Measurements from ENCODE around the gene TNK2. TPM values are rescaled to one million over a fixed set of nuclear protein-coding genes. Genes with fewer than 3 reads are reported as not detected.
"Not testable (repeated sequence)": the region's sequence is repeated elsewhere in the genome, so short reads cannot be mapped to it uniquely, and the experiment has no call there.

Gene TNK2
- total RNA-seq, 2 donors from 2014 or later, result 18.3 to 33.9 TPM

- ATAC-seq (no peak), DNase-seq (no peak)
- intact Hi-C loops (cut with DNase I, micrococcal nuclease), result no loop called here
Measured at GRCh38 chr3:195844671-195845218, 63.6 kb downstream of the TNK2 start.

- ATAC-seq (no peak), DNase-seq (no peak)
- intact Hi-C loops (cut with DNase I, micrococcal nuclease), result no loop called here
Measured at GRCh38 chr3:195839260-195840010, 68.9 kb downstream of the TNK2 start.

- ATAC-seq, result no peak
- intact Hi-C loops (cut with DNase I, micrococcal nuclease), result no loop called here
- DNase-seq, result no peak
Measured at GRCh38 chr3:195838714-195839113, 69.6 kb downstream of the TNK2 start.

- ATAC-seq, result no peak
- intact Hi-C loops (cut with DNase I, micrococcal nuclease), result no loop called here
- no peak for DNase-seq
Measured at GRCh38 chr3:195836476-195837135, 71.7 kb downstream of the TNK2 start.

GRCh38 chr3:195835791-195836190, 72.6 kb downstream of the TNK2 start:
- intact Hi-C loops (cut with DNase I, micrococcal nuclease), result no loop called here
- no peak for DNase-seq
- peak; percentile 17 for ATAC-seq

GRCh38 chr3:195834675-195835583, 73.4 kb downstream of the TNK2 start:
- ATAC-seq (peak; percentile 78), DNase-seq (peak in 1 of 2 donors; percentile 83)
- intact Hi-C loops (cut with DNase I, micrococcal nuclease), result no loop called here

GRCh38 chr3:195829897-195830254, 78.5 kb downstream of the TNK2 start:
- ATAC-seq (peak; percentile 25), DNase-seq (peak in 1 of 2 donors; percentile 47)
- intact Hi-C loops (cut with DNase I, micrococcal nuclease), result no loop called here

- intact Hi-C loops (cut with DNase I, micrococcal nuclease), result no loop called here
- no peak for DNase-seq
- peak; percentile 44 for ATAC-seq
Measured at GRCh38 chr3:195828762-195829161, 79.6 kb downstream of the TNK2 start.

GRCh38 chr3:195825857-195826804, 82.2 kb downstream of the TNK2 start:
- ATAC-seq (no peak), DNase-seq (no peak)
- intact Hi-C loops (cut with DNase I, micrococcal nuclease), result no loop called here

- ATAC-seq (no peak), DNase-seq (no peak)
- intact Hi-C loops (cut with DNase I, micrococcal nuclease), result no loop called here
Measured at GRCh38 chr3:195825191-195825588, 83.2 kb downstream of the TNK2 start.

- DNase-seq; intact Hi-C loops (cut with DNase I, micrococcal nuclease): not testable (repeated sequence)
Measured at GRCh38 chr3:195824425-195825190, 83.7 kb downstream of the TNK2 start.

GRCh38 chr3:195823999-195824398, 84.4 kb downstream of the TNK2 start:
- peak in 1 of 2 donors; percentile 43 for DNase-seq
- peak; percentile 35 for ATAC-seq
- intact Hi-C loops (cut with DNase I, micrococcal nuclease), result no loop called here

More at GRCh38 chr3:195824425-195825190, 83.7 kb downstream of the TNK2 start:
- not testable (repeated sequence) for ATAC-seq

- intact Hi-C loops (cut with DNase I, micrococcal nuclease), result no loop called here
- ATAC-seq (peak; percentile 73), DNase-seq (peak in 1 of 2 donors; percentile 63)
Measured at GRCh38 chr3:195823280-195823679, 85.1 kb downstream of the TNK2 start.

GRCh38 chr3:195822131-195822696, 86.1 kb downstream of the TNK2 start:
- ATAC-seq (no peak), DNase-seq (no peak)
- intact Hi-C loops (cut with DNase I, micrococcal nuclease), result no loop called here

GRCh38 chr3:195821403-195822130, 86.8 kb downstream of the TNK2 start:
- ATAC-seq, result peak; percentile 57
- intact Hi-C loops (cut with DNase I, micrococcal nuclease), result no loop called here
- peak in 1 of 2 donors; percentile 58 for DNase-seq

GRCh38 chr3:195820901-195821300, 87.5 kb downstream of the TNK2 start:
- ATAC-seq (no peak), DNase-seq (no peak)
- intact Hi-C loops (cut with DNase I, micrococcal nuclease), result no loop called here

Measured in left colon (tissue), 2 donors.